HL-60 (cell line): Measurements from ENCODE around the gene SIPA1.
"Not testable (repeated sequence)": the region's sequence is repeated elsewhere in the genome, so short reads cannot be mapped to it uniquely, and the experiment has no call there.

Experiments used
- DNase-seq, 2 experiments: peaks; one replicate each; pipeline ENCODE4 v3.0.0-alpha.2; 2010 to 2020; ENCODE audit warnings: low read depth in 1 of 2, low spot score in 1 of 2
- H3K27ac ChIP-seq: fragments of 250-450 bp; sonication (Bioruptor Pico); replicated peaks from 2 replicates; pipeline ENCODE4 v1.5.1; 2020; ENCODE audit warnings: mild to moderate bottlenecking, moderate library complexity
- H3K27me3 ChIP-seq: fragments of 250-450 bp; sonication (Bioruptor Pico); 2 replicates; pipeline ENCODE4 v1.5.1; 2021; ENCODE audit warnings: mild to moderate bottlenecking, moderate library complexity; ENCODE audit not compliant: insufficient read depth, poor library complexity, severe bottlenecking
- H3K4me3 ChIP-seq: replicated peaks from 2 replicates; pipeline ENCODE4 v1.5.1; 2011; ENCODE audit warnings: mild to moderate bottlenecking, control low read depth, low read length; ENCODE audit not compliant: insufficient read depth
- GABPA ChIP-seq: IDR thresholded peaks from 2 replicates; pipeline ENCODE4 v1.6.1; 2012; ENCODE audit warnings: low read depth
- POLR2AphosphoS5 ChIP-seq: IDR thresholded peaks from 2 replicates; pipeline ENCODE4 v1.6.1; 2012; ENCODE audit warnings: low read depth
- SPI1 ChIP-seq: IDR thresholded peaks from 2 replicates; pipeline ENCODE4 v1.6.1; 2012; ENCODE audit warnings: low read depth, mild to moderate bottlenecking, borderline replicate concordance
- TF ChIP-seq, protein P1 (sequence below): IDR thresholded peaks from one replicate; pipeline ENCODE4 v1.5.1; 2011; ENCODE audit warnings: low read length, control low read depth, inconsistent platforms; ENCODE audit not compliant: insufficient read depth
- TF ChIP-seq, protein P2 (sequence below): IDR thresholded peaks from 2 replicates; pipeline ENCODE4 v1.6.1; 2012; ENCODE audit warnings: low read depth; ENCODE audit not compliant: insufficient replicate concordance

SIPA1 gene

DNA sequence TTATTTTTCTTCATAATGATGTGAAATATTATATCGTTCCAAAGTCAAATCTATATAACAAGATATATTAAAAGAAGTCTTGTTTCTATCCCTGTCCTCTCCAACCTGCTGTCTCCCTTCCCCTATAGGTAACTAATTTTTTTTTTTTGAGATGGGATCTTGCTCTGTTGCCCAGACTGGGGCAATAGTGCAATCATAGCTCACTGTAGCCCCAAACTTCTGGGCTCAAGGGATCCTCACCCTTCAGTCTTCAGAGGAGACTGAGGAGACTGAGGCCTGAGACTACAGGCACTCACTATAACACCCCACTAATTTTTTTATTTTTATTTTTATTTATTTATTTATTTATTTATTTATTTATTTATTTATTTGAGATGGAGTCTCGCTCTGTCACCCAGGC is 35.1 kb downstream of the SIPA1 start:
- H3K4me3 ChIP-seq = no peak overlapping the region
- DNase-seq = no peak
- no peaks in the 10 kb centered on the region for H3K27me3 ChIP-seq

DNA sequence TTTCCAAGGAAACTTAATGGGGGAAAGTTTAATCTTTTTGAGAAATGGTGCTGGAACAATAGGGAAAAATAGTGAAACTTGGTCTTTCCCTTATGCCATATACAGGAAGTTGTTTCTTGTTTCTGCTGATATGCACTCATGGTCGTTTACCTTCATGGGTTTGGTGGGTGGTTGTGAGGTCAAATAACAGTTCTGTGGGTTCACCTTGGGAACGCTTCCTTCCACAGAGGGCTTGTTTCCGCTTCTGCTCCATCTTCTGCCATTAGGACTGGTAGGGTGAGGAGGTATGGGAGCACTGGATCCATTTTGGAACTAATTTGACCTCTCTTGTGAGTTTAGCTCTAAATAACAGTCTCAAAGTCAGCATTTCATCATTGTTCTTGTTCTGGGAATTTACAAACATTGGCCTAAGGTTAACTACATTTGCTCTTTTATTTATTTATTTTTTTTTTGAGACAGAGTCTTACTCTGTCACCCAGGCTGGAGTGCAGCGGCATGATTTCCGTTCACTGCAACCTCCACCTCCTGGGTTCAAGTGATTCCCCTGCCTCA is 42.4 kb downstream of the SIPA1 start:
- Histone ChIP-seq H3K27ac (no peak overlapping the region), H3K4me3 (no peak overlapping the region), H3K27me3 (no peaks in the 10 kb centered on the region)
- no peak for DNase-seq
- TF ChIP-seq SPI1 = no peak
- no peak for TF ChIP-seq GABPA
- TF ChIP-seq, protein P1, sequence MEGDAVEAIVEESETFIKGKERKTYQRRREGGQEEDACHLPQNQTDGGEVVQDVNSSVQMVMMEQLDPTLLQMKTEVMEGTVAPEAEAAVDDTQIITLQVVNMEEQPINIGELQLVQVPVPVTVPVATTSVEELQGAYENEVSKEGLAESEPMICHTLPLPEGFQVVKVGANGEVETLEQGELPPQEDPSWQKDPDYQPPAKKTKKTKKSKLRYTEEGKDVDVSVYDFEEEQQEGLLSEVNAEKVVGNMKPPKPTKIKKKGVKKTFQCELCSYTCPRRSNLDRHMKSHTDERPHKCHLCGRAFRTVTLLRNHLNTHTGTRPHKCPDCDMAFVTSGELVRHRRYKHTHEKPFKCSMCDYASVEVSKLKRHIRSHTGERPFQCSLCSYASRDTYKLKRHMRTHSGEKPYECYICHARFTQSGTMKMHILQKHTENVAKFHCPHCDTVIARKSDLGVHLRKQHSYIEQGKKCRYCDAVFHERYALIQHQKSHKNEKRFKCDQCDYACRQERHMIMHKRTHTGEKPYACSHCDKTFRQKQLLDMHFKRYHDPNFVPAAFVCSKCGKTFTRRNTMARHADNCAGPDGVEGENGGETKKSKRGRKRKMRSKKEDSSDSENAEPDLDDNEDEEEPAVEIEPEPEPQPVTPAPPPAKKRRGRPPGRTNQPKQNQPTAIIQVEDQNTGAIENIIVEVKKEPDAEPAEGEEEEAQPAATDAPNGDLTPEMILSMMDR = no peak
- TF ChIP-seq POLR2AphosphoS5 = no peak
- TF ChIP-seq, protein P2, sequence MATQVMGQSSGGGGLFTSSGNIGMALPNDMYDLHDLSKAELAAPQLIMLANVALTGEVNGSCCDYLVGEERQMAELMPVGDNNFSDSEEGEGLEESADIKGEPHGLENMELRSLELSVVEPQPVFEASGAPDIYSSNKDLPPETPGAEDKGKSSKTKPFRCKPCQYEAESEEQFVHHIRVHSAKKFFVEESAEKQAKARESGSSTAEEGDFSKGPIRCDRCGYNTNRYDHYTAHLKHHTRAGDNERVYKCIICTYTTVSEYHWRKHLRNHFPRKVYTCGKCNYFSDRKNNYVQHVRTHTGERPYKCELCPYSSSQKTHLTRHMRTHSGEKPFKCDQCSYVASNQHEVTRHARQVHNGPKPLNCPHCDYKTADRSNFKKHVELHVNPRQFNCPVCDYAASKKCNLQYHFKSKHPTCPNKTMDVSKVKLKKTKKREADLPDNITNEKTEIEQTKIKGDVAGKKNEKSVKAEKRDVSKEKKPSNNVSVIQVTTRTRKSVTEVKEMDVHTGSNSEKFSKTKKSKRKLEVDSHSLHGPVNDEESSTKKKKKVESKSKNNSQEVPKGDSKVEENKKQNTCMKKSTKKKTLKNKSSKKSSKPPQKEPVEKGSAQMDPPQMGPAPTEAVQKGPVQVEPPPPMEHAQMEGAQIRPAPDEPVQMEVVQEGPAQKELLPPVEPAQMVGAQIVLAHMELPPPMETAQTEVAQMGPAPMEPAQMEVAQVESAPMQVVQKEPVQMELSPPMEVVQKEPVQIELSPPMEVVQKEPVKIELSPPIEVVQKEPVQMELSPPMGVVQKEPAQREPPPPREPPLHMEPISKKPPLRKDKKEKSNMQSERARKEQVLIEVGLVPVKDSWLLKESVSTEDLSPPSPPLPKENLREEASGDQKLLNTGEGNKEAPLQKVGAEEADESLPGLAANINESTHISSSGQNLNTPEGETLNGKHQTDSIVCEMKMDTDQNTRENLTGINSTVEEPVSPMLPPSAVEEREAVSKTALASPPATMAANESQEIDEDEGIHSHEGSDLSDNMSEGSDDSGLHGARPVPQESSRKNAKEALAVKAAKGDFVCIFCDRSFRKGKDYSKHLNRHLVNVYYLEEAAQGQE = no peak

More for the DNA sequence above, 35.1 kb downstream of the SIPA1 start:
- TF ChIP-seq, protein P2 = no peak
- no peak for TF ChIP-seq POLR2AphosphoS5
- TF ChIP-seq GABPA = no peak
- TF ChIP-seq, protein P1 = no peak
- TF ChIP-seq SPI1 = no peak
- H3K27ac ChIP-seq = no peak overlapping the region

DNA sequence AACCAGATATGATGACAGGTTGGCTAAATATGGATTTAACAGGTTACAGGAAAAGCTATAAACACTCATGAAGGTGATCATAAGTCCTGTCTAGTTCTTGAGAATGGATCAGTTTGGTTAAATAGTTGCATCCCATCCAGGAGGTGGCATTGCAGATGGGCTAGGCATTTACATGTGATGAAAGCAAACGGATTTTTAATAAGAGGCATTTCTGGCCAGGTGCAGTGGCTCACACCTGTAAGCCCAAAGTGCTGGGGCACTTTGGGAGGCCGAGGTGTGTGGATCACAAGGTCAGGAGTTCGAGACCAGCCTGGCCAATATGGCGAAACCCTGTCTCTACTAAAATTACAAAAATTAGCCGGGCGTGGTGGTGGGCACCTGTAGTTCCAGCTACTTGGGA is 45.6 kb downstream of the SIPA1 start:
- H3K27ac ChIP-seq, H3K4me3 ChIP-seq, DNase-seq, H3K27me3 ChIP-seq: not testable (repeated sequence)

DNA sequence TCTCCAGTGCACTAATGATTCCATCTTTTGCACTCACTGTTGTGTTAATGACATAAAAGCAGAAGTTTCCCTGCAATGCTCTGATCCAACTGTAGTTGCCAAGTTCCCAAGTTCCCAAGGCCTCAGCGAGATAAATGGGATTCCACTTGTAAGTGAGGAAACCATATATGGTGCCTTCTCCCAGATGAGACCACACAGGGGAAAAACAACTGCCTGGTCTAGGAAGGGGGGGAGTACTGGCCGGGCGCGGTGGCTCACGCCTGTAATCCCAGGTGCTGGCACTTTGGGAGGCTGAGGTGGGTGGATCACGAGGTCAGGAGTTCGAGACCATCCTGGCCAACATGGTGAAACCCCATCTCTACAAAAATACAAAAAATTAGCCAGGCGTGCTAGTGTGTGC is 48.1 kb downstream of the SIPA1 start:
- H3K27ac ChIP-seq = no peak overlapping the region
- H3K27me3 ChIP-seq = no peaks in the 10 kb centered on the region
- no peak for DNase-seq
- no peak overlapping the region for H3K4me3 ChIP-seq
- TF ChIP-seq GABPA (no peak), POLR2AphosphoS5 (no peak), SPI1 (no peak)
- TF ChIP-seq, protein P2 = no peak
- TF ChIP-seq, protein P1 = no peak

DNA sequence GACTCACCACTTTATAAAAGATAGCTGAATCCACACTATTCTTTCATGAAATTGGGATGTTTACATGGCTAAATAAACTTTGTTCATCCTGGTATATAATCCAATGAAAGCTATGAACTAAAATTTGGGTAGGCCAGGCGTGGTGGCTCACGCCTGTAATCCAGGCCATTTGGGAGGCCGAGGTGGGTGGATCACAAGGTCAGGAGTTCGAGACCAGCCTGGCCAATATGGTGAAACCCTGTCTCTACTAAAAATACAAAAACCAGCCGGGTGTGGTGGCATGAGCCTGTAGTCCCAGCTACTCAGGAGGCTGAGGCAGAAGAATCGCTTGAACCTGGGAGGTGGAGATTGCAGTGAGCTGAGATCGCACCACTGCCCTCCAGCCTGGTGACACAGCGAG is 53.9 kb downstream of the SIPA1 start:
- not testable (repeated sequence) for H3K27ac ChIP-seq, H3K4me3 ChIP-seq, DNase-seq, H3K27me3 ChIP-seq
